Renal pelvis (tissue), 4 donors: ENCODE data around the gene SCFD2. TPM values are rescaled to one million over a fixed set of nuclear protein-coding genes. Genes with fewer than 3 reads are reported as not detected.
"Not testable (repeated sequence)": the region's sequence is repeated elsewhere in the genome, so short reads cannot be mapped to it uniquely, and the experiment has no call there.

Experiments
- DNase-seq: peaks from one replicate; pipeline ENCODE4 v3.0.0-alpha.2; 2013
- polyA plus RNA-seq, 3 donors: library from polyadenylated mRNA; unstranded; fragments of 120-200 nt; gene quantifications; one replicate each; pipeline ENCODE4 v1.2.1, GENCODE V29; 2013; ENCODE audit not compliant: insufficient read length in 3 of 3

Gene SCFD2
- polyA plus RNA-seq, 3 donors, result 13.7 to 14.5 (median 14.0) TPM

DNA sequence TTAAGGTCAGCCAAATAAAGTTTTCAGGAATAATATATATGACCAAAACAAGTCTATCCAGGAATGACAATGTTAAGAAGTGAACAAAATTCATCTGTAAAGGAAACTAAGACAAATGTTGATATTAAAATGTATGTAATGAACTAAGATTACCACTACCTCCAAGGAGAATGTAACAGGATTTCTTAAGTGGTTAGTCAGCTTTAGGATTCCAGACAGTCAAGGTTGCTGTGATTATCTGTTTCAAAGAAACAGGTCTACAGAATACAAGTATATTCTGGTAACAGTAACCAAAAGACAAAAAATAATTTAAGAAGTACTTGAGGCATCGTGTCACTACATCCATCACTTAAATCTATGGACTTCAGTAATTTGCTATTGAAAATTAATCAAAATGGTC is 172.8 kb downstream of the SCFD2 start:
- no peak for DNase-seq

DNA sequence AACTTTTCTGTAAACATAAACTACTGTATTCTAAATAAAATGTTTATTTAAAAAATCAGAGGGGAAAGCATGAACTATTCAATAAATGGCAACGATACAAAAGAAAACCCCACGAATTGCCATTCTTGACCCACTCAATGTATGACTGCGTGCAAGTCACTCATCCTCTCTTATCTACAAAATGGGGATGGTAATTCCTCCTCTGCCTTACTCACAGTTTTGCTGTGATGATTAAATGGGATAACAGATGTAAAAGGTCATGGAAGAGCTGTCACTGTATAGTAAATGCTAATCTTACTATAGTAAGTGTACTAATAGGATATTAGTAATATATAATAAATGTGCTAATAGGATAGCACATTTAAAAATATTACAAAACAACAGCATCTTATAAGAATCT is 173.4 kb downstream of the SCFD2 start:
- no peak for DNase-seq

DNA sequence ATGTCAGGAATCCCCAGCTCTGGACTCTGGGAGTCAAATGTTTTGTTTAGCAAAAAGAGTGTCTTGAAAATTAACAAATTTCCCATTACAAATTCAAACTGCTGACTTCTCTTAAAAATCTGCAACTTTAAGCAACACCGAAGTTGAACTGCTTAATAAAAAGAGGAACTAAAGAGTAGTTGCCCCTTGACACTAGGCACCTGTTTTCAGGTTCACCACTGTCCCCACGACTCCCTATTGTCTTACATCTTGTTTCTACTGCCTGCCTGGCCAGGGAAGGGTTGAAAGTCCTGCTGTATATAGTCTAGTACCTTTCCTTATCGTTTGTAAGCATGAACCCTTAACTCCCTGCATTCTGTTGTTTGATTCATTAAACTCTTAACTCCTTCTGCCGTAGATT is 173.9 kb downstream of the SCFD2 start:
- DNase-seq, result no peak

DNA sequence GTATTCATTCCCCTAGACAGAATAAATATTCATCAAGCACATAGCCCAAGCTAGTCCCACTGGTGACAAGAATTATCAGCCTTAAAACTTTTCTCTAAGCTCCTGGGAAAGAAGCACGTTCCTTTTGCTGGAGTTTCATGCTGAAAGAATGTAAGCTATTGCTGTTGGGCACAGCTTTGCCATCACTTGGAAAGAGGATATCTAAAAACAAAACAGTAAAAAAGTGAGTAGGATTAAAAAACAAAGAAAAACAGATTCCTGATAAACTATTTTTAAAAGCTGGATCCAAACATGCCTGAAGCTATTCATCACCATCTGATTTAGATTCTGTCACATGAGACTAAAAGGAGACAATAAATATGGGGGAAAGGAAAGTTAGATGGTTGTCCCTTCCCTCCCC is 176.8 kb downstream of the SCFD2 start:
- DNase-seq, result no peak

DNA sequence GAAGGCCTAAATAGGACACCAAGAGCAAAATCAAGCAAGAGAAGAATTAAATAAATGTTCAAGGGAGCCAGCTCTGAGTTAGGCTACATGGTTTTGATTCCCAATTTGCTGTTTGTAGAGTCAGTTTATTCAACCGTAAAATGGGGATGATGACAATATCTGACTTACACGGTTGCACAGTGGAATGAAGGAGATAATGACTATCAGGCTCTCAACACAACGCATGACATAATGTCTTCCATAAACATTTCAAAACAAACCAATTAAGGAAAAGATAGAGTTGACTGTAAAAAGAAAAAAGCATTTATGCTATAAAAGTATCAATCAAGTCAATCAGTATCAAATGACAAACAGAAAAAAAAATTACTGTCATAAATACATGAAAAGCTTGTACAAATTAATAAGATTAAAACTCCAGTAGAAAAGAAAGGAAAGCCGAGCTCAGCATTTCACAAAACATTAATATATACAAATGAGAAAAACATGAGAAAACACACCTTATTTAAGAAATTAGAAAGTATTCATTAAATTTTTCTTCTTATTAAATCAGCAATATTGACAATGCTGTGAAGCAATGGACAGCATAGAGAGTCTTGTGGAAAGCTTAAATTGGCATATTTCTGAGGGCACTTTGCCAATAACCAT is 179.0 kb downstream of the SCFD2 start:
- DNase-seq, result no peak

DNA sequence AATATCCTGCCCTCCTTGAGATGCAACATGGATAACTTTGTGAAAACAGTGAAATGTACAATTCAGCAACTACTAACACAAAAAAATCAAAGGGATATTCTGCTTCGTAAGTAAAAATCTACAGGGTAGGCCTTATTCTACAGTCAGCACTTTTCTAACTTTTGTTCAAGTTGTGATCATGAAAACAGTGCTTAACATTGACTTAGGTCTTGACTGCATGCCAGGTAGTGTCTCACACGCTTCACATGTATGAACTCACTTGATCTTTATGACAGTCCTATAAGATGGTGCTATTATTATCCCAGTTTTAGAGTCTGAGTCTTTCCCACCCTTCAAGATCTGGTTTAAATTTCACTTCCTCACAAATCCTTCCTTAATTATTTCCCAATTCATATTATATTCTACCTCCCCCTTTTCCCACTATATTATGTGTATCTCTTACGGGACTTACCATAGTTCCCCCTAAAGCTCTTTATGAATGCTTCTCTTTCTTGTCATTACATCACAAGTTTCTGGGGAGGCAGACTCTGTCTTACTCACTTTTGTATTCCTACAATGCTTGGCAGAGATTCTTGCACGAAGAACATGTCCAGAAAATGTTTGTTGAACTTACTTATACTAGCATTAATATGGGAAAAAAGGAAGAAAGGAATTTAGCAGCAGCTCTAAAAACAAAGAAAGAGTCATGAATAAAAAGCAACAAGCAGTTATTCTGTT is 179.8 kb downstream of the SCFD2 start:
- no peak for DNase-seq

DNA sequence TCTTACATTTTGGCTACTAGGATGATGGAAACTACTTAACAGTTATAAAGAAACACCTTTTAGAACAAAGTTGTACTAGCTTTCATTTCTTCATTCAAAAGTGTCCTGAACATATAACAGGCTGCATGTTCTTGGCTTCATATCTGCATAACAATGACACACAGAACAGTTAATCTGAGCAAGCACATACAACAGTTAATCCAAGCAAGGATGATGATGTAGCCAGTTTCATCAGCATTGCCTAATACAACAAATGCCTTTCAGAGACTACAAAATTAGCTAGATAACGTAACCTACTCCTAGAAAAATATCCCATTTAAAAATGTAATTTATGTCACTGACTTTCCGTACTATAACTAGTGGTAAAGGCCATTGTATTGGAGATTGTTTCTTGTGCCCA is 182.1 kb downstream of the SCFD2 start:
- no peak for DNase-seq

DNA sequence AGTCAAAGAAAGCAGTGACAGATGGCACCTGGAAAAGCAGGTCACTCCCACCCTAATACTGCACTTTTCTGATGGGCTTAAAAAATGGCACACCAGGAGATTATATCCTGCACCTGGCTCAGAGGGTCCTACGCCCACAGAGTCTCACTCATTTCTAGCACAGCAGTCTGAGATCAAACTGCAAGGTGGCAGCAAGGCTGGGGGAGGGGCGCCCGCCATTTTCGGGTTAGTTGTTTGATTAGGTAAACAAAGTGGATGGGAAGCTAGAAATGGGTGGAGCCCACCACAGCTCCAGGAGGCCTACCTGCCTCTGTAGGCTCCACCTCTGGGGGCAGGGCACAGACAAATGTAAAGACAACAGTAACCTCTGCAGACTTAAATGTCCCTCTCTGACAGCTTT is 188.1 kb downstream of the SCFD2 start:
- not testable (repeated sequence) for DNase-seq

DNA sequence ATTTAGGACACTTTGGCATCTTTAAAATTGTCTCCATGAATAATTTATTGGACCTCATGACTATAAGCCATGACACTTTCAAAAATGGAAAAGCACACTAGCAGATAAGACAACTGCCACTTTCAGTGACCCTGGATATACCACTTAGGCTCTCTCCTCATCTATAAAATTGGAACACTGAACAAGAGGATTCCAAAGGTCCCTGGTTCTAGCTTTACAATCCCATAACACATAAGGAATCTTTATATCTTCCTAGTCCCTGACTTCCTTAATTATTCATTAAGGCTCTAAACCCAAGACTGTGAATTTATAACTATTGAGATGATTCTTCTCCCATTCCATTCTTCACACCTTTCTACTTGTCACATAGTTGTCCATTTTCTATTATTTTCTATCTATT is 190.2 kb downstream of the SCFD2 start:
- no peak for DNase-seq

DNA sequence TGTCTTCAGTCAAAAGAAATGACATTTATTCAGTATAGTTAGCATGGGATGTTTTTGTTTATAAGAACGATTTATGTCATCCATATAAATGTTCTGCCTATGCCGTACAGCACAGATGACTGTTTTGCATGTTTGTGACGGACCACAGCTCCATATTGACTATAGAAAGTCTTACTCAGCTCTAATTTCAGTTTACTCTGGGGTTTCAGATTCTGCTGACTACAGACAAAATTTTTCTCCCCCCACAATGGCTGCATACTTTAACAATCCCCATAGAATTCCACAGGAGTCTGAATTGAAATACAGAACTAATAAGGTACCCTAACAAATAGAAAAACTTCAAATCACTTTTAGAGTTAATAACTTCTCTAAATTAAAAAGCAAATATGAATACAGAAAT is 191.0 kb downstream of the SCFD2 start:
- DNase-seq, result no peak

DNA sequence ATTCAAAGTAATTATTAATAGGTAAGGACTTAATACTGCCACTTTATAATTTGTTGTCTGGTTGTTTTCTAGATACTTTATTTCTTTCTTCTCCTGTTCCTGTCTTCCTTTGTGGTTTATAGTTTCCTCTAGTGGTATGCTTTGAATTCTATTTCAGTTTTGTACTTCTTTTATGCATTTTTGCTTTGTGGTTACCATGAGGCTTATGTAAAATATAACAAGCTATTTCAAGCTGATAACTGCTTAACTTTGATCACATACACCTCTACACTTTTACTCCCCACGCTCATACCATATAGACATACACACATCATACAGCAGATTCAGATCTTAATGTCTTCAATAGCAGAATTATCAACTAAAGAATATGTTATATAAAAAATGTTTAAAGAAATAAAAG is 192.3 kb downstream of the SCFD2 start:
- no peak for DNase-seq

DNA sequence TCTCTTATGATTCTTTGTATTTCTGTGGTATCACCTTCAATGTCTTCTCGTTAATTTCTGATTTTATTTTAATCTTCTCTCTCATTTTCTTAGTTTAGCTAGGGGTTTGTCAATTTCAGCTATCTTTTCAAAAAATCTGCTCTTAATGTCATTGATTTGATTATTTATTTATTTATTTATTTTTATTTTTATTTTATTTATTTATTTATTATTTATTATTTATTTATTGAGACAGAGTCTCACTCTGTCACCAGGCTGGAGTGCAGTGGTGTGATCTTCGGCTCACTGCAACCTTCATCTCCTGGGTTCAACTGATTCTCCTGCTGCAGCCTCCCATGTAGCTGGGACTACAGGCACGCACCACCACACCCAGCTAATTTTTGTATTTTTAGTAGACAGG is 194.1 kb downstream of the SCFD2 start:
- no peak for DNase-seq

DNA sequence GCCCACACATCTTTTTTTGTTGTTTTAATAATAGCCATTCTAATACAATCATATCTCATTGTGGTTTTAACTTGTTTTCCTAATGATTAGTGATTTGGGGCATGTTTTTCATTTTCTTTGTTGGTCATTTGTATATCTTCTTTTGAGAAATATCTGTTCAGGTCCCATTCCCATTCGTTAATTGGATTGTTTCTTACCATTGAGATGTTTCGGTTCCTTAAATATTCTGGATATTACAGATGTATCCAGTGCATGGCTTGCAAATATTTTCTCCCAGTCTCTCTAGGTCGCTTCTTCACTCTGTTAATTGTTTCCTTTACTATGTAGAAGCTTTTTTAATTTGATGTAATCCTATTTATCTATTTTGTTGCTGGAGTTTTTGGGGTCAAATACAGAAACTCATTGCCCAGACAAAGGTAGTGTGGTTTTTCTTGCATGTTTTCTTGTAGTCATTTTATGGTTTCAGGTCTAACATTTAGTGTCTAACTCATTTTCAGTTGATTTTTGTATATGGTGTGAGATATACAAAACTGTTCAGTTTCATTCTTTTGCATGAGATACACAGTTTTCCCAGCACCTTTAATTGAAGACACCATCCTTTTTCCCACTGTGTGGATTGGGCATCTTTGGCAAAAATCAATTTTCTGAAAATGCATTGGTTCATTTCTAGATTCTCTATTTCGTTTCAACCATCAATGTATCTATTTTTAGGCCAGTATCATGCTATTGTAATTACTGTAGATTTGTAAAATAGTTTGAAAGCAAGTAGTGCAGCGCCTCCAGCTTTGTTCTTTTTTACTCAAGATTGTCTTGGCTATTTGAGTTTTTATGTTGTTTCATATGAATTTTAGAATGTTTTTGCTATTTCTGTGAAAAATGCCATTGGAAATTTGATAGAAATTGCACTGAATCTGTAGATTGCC is 195.9 kb downstream of the SCFD2 start:
- DNase-seq, result no peak

DNA sequence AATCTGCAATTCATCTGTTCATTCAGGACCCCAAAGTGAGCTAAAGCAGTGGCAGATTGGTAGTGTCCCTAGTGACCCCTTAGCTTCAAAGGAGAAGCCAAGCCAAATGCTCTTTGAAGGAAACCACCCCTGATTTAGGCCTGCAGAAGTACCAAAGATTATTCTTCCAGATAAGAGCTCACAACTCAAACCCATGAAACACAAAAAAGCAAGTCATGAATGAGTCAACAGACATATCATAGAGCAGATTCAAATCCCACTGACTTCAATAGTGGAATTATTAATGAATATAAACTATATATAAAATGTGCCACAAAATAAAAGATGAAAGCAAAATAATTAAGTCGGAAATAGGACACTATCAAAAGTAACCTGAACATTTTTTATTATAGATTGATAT is 197.6 kb downstream of the SCFD2 start:
- no peak for DNase-seq

DNA sequence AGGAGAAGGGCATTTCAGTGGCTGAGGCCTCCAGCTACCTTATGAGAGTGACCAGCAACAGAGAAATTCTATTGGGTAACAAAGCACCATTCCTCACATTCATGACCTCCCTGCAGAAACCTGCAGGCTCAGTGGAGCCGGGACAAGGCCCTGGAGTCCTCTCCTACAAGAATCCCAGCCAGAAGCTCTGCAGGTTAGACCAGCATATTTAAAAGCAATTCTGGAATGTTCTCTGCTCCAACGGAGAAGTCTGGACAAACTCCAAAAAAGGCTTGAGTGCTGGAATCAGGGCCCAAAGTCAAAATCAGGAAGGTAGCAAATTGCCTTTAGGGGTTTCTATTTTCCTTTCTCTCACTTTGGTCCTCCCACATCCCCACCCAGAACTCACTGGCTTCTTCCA is 202.9 kb downstream of the SCFD2 start:
- no peak for DNase-seq

DNA sequence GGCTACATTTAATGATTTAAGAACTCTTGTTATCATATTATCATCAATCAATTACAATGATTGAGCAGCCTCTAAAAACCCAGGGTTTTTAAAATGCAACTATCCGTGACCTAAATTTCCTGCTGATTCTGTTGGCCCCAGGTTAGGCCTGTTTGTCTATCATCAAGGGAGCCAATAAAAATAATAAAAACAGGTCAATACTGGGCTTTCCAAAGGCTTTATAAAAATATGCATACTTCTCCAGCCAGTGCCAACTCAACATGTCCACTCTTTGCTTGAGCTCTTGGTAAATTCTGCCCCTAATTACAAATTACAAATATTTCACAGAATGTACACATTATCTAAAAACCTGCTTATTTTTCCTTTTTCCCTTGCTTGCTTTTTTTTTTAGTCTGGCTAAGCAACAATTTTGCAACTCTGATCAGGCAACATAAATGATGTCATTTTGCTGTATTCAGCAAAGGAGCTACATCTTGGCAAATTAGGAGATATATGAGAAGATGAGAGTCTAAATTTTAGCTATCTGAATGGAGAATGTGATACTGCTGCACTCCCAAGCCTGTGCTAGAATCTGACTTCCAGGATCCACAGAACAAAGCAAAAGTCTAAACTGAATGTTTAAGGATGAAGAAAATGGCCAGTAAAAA is 204.0 kb downstream of the SCFD2 start:
- no peak for DNase-seq

DNA sequence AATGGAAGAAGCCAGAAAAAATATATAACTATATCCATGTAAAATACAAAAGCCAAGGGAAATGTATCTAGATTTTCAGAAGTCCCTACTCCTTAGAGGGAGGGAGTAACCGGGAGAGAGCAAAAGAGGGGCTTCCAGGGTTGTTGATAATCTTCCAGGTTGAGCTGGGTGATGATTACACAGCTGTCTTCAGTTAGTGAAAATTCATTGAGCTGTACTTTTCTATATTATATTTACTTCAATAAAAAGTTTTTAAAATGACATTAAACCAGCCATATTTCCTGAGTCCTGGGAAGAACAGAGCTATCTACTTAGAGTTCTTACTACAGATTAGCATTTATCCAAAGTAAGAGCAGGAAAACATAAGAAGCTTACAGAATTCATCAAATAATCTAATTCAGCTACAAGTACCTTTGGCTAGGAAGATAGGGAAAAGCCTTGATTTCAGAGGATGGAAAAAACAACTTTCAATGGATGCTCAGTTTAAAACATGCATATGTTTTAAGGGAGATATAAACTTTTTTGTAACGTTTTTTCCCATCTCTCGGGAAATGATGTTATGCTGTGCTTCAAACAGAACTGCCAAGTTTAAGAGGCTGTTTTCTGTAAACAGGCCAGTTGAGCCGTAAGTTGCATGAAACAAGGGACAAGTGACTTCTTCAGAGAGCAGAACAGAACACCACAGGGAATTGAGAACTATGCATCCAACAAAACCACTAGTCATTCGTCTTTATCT is 204.6 kb downstream of the SCFD2 start:
- no peak for DNase-seq

DNA sequence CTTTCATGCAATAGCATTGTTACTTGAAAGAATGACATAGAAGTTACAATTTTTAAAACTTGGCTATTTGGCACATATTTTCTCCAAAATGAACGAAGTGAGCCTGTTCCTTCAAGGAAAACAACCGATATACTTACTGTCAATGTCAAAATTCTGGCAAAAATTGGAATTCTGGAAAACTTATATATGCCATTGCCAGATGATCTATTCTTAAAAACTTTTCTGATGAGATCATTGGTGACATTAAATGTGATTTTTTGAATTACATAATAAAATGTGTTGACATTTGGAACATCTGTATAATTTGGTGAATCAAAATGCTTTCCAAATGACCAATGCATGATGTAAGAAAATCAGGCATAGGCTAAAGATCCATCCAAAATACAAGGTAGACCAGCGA is 209.0 kb downstream of the SCFD2 start:
- DNase-seq, result no peak

DNA sequence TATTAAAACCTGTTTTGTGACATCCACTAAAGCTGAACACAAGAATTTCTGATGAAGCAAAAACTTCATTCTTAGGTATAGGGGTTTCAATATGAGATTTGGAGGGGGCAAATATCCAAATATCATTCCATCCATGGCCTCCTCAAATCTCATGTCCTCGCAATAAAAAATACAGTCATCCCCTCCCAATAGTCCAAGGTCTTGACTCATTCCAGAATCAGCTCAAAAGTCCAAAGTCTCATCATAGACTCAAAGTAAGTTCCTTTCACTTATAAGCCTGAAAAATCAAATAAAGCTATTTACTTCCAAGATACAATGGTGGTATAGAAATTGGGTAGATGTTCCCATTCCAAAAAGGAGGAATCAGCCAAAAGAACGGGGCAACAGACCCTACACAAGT is 213.4 kb downstream of the SCFD2 start:
- no peak for DNase-seq

DNA sequence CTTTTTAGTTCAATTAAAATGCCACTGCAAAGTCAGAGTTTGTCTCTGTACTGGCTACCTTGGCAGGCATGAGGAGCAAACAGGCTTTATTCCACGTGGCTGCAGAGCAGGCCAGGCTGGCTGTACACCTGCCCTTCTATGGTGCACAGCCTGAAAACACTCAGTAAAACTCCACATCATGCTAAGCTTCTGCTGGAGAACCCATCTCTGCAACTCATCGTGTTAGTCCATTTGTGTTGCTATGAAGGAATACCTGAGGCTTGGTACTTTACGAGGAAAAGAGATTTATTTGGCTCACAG is 214.4 kb downstream of the SCFD2 start:
- DNase-seq, result no peak

DNA sequence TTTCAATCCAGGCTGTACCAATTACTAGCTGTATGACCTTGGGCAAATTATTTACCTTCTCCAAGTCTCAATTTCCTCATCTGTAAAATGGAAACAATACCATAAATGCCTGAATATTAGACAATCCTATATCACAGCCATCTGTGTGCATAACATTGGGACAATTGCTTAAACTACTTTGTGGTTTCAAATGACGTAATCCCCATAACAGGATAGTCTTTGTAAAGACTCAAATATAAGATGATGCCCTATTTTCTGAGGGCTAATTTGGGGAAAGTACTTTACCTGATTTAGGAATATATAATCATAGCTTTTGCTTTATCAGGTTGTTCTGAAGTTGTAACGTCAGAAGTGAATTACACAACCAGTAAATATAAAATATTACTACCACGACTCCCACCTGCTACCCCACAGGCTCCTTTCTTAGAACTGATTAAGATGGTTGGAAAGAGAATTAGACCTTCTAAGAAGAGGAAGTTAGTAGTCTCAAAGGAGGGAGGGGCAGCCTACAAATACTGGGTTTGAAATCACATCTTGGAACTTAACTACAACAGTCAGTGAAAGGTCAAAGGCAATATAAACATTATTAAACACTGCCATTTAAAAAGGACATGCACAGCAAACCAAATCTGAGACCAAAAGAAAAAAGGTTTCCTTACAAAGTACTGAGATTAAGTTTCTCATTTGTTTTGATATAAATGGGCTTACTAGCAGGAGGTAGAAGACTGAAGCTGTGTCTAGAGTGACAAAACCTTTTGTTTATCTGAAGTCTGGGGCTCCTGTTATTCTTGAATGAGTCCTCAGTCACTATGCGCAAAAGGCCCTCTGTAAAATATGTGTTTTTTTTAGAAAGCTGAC is 215.0 kb downstream of the SCFD2 start:
- DNase-seq, result no peak
